SK-N-MC (cell line): ENCODE results near the gene CSMD2.

ENCODE experiments used
- EZH2 ChIP-seq: fragments of 200-600 bp; sonication (generic); IDR thresholded peaks from one replicate; pipeline ENCODE4 v1.6.1; 2017; ENCODE audit warnings: antibody characterized with exemption
- POLR2AphosphoS5 ChIP-seq: IDR thresholded peaks from 2 replicates; pipeline ENCODE4 v1.6.1; 2012; ENCODE audit warnings: mild to moderate bottlenecking, low read depth, low read length, borderline replicate concordance

- TF ChIP-seq POLR2AphosphoS5 (no peak), EZH2 (no peak)
Measured at GRCh38 chr1:34130306-34130705, 34.7 kb downstream of the CSMD2 start.
